ENCODE results near the gene CKB.

GRCh38 chr14:103521438-103521950 is 1.1 kb downstream of the CKB start:
- TF ChIP-seq EZH2 (IDR thresholded peaks at IDR 0.05; ENCODE audit: low read length), result no peak
- TF ChIP-seq, protein P1, sequence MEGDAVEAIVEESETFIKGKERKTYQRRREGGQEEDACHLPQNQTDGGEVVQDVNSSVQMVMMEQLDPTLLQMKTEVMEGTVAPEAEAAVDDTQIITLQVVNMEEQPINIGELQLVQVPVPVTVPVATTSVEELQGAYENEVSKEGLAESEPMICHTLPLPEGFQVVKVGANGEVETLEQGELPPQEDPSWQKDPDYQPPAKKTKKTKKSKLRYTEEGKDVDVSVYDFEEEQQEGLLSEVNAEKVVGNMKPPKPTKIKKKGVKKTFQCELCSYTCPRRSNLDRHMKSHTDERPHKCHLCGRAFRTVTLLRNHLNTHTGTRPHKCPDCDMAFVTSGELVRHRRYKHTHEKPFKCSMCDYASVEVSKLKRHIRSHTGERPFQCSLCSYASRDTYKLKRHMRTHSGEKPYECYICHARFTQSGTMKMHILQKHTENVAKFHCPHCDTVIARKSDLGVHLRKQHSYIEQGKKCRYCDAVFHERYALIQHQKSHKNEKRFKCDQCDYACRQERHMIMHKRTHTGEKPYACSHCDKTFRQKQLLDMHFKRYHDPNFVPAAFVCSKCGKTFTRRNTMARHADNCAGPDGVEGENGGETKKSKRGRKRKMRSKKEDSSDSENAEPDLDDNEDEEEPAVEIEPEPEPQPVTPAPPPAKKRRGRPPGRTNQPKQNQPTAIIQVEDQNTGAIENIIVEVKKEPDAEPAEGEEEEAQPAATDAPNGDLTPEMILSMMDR (optimal IDR thresholded peaks at IDR 0.05 in 1 of 3, IDR thresholded peaks at IDR 0.05 in 1 of 3, conservative IDR thresholded peaks at IDR 0.05 in 1 of 3; ENCODE audit: extremely low read depth in 1 of 3, insufficient read depth in 2 of 3, low read length in 3 of 3), result no peak
